ENCODE results near the gene BCL7C. TPM values are rescaled to one million over a fixed set of nuclear protein-coding genes. Genes with fewer than 3 reads are reported as not detected.

BCL7C gene
- total RNA-seq, 1 donor from 2014 or later = 43.9 TPM

GRCh38 chr16:30902029-30902972 is 8.4 kb upstream of the BCL7C start:
- H3K36me3 Mint-ChIP-seq = no peaks in the 10 kb centered on the region
- H3K9me3 Mint-ChIP-seq = no peaks in the 10 kb centered on the region
- peaks cover 13% of the 10 kb centered on the region for H3K4me1 Mint-ChIP-seq
- H3K27ac Mint-ChIP-seq = peak overlapping the region; percentile 99
- DNase-seq (ENCODE audit: low spot score in 2 of 2, unreplicated experiment in 2 of 2) = peak; percentile 53 to 75
- TF ChIP-seq CTCF (IDR thresholded peaks at IDR 0.05; ENCODE audit: unreplicated experiment) = no peak
- H3K27me3 Mint-ChIP-seq (ENCODE audit: low read depth) = no peaks in the 10 kb centered on the region
- peak overlapping the region; percentile 90 for H3K4me3 Mint-ChIP-seq

- peaks cover 20% of the 10 kb centered on the region for H3K4me1 Mint-ChIP-seq
- H3K27ac Mint-ChIP-seq = peak overlapping the region; percentile 64
- no peaks in the 10 kb centered on the region for H3K9me3 Mint-ChIP-seq
- H3K27me3 Mint-ChIP-seq (ENCODE audit: low read depth) = no peaks in the 10 kb centered on the region
- no peaks in the 10 kb centered on the region for H3K36me3 Mint-ChIP-seq
- H3K4me3 Mint-ChIP-seq = peak overlapping the region; percentile 59
- no peak for DNase-seq (ENCODE audit: low spot score in 2 of 2, unreplicated experiment in 2 of 2)
- TF ChIP-seq CTCF (IDR thresholded peaks at IDR 0.05; ENCODE audit: unreplicated experiment) = no peak
These were observed 7.5 kb upstream of the BCL7C start for GRCh38 chr16:30901201-30902028.

- Mint-ChIP-seq H3K36me3 (no peaks in the 10 kb centered on the region), H3K9me3 (no peaks in the 10 kb centered on the region), H3K27me3 (ENCODE audit: low read depth) (no peaks in the 10 kb centered on the region), H3K4me1 (peaks cover 29% of the 10 kb centered on the region), H3K4me3 (no peak overlapping the region), H3K27ac (peak overlapping the region; percentile 64)
- TF ChIP-seq CTCF (IDR thresholded peaks at IDR 0.05; ENCODE audit: unreplicated experiment) = no peak
- no peak for DNase-seq (ENCODE audit: low spot score in 2 of 2, unreplicated experiment in 2 of 2)
These were observed 6.7 kb upstream of the BCL7C start for GRCh38 chr16:30900588-30900987.

- H3K27ac Mint-ChIP-seq = no peak overlapping the region
- H3K9me3 Mint-ChIP-seq = no peaks in the 10 kb centered on the region
- H3K36me3 Mint-ChIP-seq = no peaks in the 10 kb centered on the region
- no peak for TF ChIP-seq CTCF (IDR thresholded peaks at IDR 0.05; ENCODE audit: unreplicated experiment)
- DNase-seq (ENCODE audit: low spot score in 2 of 2, unreplicated experiment in 2 of 2) = no peak
- no peaks in the 10 kb centered on the region for H3K27me3 Mint-ChIP-seq (ENCODE audit: low read depth)
- no peak overlapping the region for H3K4me3 Mint-ChIP-seq
- peaks cover 36% of the 10 kb centered on the region for H3K4me1 Mint-ChIP-seq
These were observed 5.9 kb upstream of the BCL7C start for GRCh38 chr16:30899794-30900193.

- Mint-ChIP-seq H3K4me1 (peaks cover 41% of the 10 kb centered on the region), H3K27me3 (ENCODE audit: low read depth) (no peaks in the 10 kb centered on the region), H3K36me3 (no peaks in the 10 kb centered on the region), H3K27ac (peak overlapping the region; percentile 100), H3K4me3 (peak overlapping the region; percentile 88), H3K9me3 (no peaks in the 10 kb centered on the region)
- peak; percentile 73 to 80 for DNase-seq (ENCODE audit: low spot score in 2 of 2, unreplicated experiment in 2 of 2)
- no peak for TF ChIP-seq CTCF (IDR thresholded peaks at IDR 0.05; ENCODE audit: unreplicated experiment)
These were observed 3.2 kb upstream of the BCL7C start for GRCh38 chr16:30896889-30897733.
